GM23338 (cell line): ENCODE data around the gene PCBP2. TPM values are rescaled to one million over a fixed set of nuclear protein-coding genes. Genes with fewer than 3 reads are reported as not detected.

ENCODE experiments used
- ATAC-seq: fragments of 200-7000 bp; cut with Tn5 transposase; 3 replicates; pipeline ENCODE4 v1.9.1; 2020
- DNase-seq: peaks from one replicate; pipeline ENCODE4 v3.0.0-alpha.2; 2015; ENCODE audit warnings: low spot score
- H2AFZ ChIP-seq: fragments of 200-600 bp; sonication (generic); 2 replicates; pipeline ENCODE4 v1.8.0; 2016; ENCODE audit warnings: antibody characterized with exemption, mild to moderate bottlenecking, moderate library complexity
- H3F3A ChIP-seq: fragments of 200-600 bp; sonication (generic); replicated peaks from 2 replicates; pipeline ENCODE4 v1.8.0; 2017; ENCODE audit warnings: antibody characterized with exemption, mixed run types, low read depth
- H3K27ac ChIP-seq: fragments of 200-600 bp; sonication (generic); 2 replicates; pipeline ENCODE4 v1.6.1; 2016; ENCODE audit warnings: low read depth
- H3K27me3 ChIP-seq: fragments of 200-600 bp; sonication (generic); 2 replicates; pipeline ENCODE4 v1.8.0; 2016; ENCODE audit warnings: mild to moderate bottlenecking, mixed run types, moderate library complexity; ENCODE audit not compliant: insufficient read depth
- H3K36me3 ChIP-seq: fragments of 200-600 bp; sonication (generic); 2 replicates; pipeline ENCODE4 v1.8.0; 2016; ENCODE audit warnings: mild to moderate bottlenecking; ENCODE audit not compliant: insufficient read depth
- H3K4me1 ChIP-seq: fragments of 200-600 bp; sonication (generic); 2 replicates; pipeline ENCODE4 v1.8.0; 2016; ENCODE audit warnings: mild to moderate bottlenecking, moderate library complexity; ENCODE audit not compliant: insufficient read depth
- H3K4me2 ChIP-seq: fragments of 200-600 bp; sonication (generic); 2 replicates; pipeline ENCODE4 v1.7.1; 2017; ENCODE audit warnings: mixed run types
- H3K4me3 ChIP-seq: fragments of 200-600 bp; sonication (generic); 2 replicates; pipeline ENCODE4 v1.6.1; 2016; ENCODE audit warnings: mixed run types
- H3K79me2 ChIP-seq: fragments of 200-600 bp; sonication (generic); replicated peaks from 2 replicates; pipeline ENCODE4 v1.8.0; 2017; ENCODE audit warnings: mild to moderate bottlenecking; ENCODE audit not compliant: insufficient read depth
- H3K9me2 ChIP-seq: fragments of 200-600 bp; sonication (generic); 2 replicates; pipeline ENCODE4 v1.8.0; 2017; ENCODE audit not compliant: insufficient read depth
- H4K20me1 ChIP-seq: fragments of 200-600 bp; sonication (generic); replicated peaks from 2 replicates; pipeline ENCODE4 v1.8.0; 2017; ENCODE audit warnings: mild to moderate bottlenecking; ENCODE audit not compliant: insufficient read depth
- H3K27ac Mint-ChIP-seq: 2 replicates; pipeline ENCODE4 v1.8.0; 2020; ENCODE audit warnings: inconsistent platforms, mild to moderate bottlenecking, moderate library complexity, mixed read lengths
- H3K27me3 Mint-ChIP-seq: 3 replicates; pipeline ENCODE4 v1.8.0; 2022; ENCODE audit warnings: low read depth, mild to moderate bottlenecking, moderate library complexity, mixed read lengths, inconsistent platforms; ENCODE audit not compliant: insufficient read depth, poor library complexity
- H3K36me3 Mint-ChIP-seq: 3 replicates; pipeline ENCODE4 v1.8.0; 2021; ENCODE audit warnings: low read depth, mild to moderate bottlenecking, inconsistent platforms, moderate library complexity, mixed read lengths
- H3K4me1 Mint-ChIP-seq: 3 replicates; pipeline ENCODE4 v1.8.0; 2020; ENCODE audit warnings: mild to moderate bottlenecking, inconsistent platforms, mixed read lengths
- H3K4me3 Mint-ChIP-seq: 3 replicates; pipeline ENCODE4 v1.8.0; 2021; ENCODE audit warnings: moderate library complexity, mild to moderate bottlenecking, inconsistent platforms, mixed read lengths
- H3K9me3 Mint-ChIP-seq: 3 replicates; pipeline ENCODE4 v1.8.0; 2020; ENCODE audit warnings: moderate library complexity, mild to moderate bottlenecking, inconsistent platforms, mixed read lengths
- ETS1 ChIP-seq: IDR thresholded peaks from 2 replicates; pipeline ENCODE4 v1.6.1; 2016; ENCODE audit warnings: antibody characterized with exemption
- JUNB ChIP-seq: IDR thresholded peaks from one replicate; pipeline ENCODE4 v1.6.1; 2016; ENCODE audit warnings: antibody characterized with exemption; ENCODE audit not compliant: unreplicated experiment
- NANOG ChIP-seq: IDR thresholded peaks from 2 replicates; pipeline ENCODE4 v1.6.1; 2016; ENCODE audit warnings: antibody characterized with exemption, borderline replicate concordance
- POLR2AphosphoS5 ChIP-seq: IDR thresholded peaks from 2 replicates; pipeline ENCODE4 v1.6.1; 2016; ENCODE audit warnings: antibody characterized with exemption, low read depth
- STAT1 ChIP-seq: IDR thresholded peaks from one replicate; pipeline ENCODE4 v1.6.1; 2016; ENCODE audit warnings: antibody characterized with exemption; ENCODE audit not compliant: unreplicated experiment
- ZNF114 ChIP-seq: fragments of 250-450 bp; sonication (Bioruptor Pico); IDR thresholded peaks from 2 replicates; pipeline ENCODE4 v1.5.0; 2020; ENCODE audit warnings: mild to moderate bottlenecking, moderate library complexity
- ZNF331 ChIP-seq: fragments of 250-450 bp; sonication (Bioruptor Pico); IDR thresholded peaks from 2 replicates; pipeline ENCODE4 v1.5.0; 2020; ENCODE audit warnings: low read depth, mild to moderate bottlenecking, moderate library complexity
- polyA plus RNA-seq: library from polyadenylated mRNA; unstranded; fragments of >200 nt; fragmentation: Nextera tagmentation; extraction: Ambion mirVana; gene quantifications from 2 replicates; pipeline ENCODE4 v1.2.1, GENCODE V29; 2016
- total RNA-seq: library from RNA; depleted of rRNA; stranded (reverse); fragments of >200 nt; shearing (Covaris generic); gene quantifications from 2 replicates; pipeline ENCODE4 v1.2.3, GENCODE V29; 2014
- TF ChIP-seq, protein P1 (sequence below): IDR thresholded peaks from one replicate; pipeline ENCODE4 v1.6.1; 2018; ENCODE audit warnings: antibody characterized with exemption; ENCODE audit not compliant: unreplicated experiment

The PCBP2 gene
- total and polyA plus RNA-seq, 2 experiments from 2014 or later: 397 to 676 TPM

DNA sequence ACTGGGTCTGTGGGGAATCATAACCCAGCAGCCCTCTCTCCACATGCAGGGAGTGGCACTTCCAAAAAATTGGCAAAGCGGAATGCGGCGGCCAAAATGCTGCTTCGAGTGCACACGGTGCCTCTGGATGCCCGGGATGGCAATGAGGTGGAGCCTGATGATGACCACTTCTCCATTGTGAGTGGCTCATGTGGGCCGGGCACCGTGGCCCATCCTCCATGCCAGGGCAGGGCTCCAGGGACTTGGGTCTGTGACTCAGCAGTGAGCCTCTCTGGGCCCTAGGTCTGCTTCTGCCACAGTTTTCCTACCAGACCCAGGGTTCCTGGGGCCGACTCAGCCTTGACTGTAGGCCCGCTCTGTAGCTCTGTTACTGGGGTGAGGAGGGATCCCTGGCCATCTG is 53.2 kb downstream of the PCBP2 start:
- ATAC-seq (no peak), DNase-seq (no peak)
- Mint-ChIP-seq H3K27me3 (peaks cover 17% of the 10 kb centered on the region), H3K36me3 (peaks cover 35% of the 10 kb centered on the region), H3K4me3 (no peak overlapping the region; the same call in 2 of the 3 replicates), H3K27ac (peak overlapping the region; percentile 27; the same call in 1 of the 2 replicates), H3K9me3 (no peaks in the 10 kb centered on the region; the same call in 2 of the 3 replicates), H3K4me1 (peaks cover 16% of the 10 kb centered on the region)
- no peak for TF ChIP-seq ZNF331 (CRISPR knock-in tag)
- no peaks in the 10 kb centered on the region; the same call in 1 of the 2 replicates for H3K36me3 ChIP-seq
- no peak overlapping the region for H2AFZ ChIP-seq
- peaks cover 6% of the 10 kb centered on the region for H3F3A ChIP-seq
- H3K79me2 ChIP-seq: peaks cover 12% of the 10 kb centered on the region
- peaks cover 10% of the 10 kb centered on the region for H3K4me1 ChIP-seq
- no peaks in the 10 kb centered on the region for H3K9me2 ChIP-seq
- no peaks in the 10 kb centered on the region for H3K27me3 ChIP-seq
- H4K20me1 ChIP-seq: no peaks in the 10 kb centered on the region
- H3K27ac ChIP-seq: no peak overlapping the region
- H3K4me3 ChIP-seq: no peak overlapping the region
- no peak overlapping the region for H3K4me2 ChIP-seq

DNA sequence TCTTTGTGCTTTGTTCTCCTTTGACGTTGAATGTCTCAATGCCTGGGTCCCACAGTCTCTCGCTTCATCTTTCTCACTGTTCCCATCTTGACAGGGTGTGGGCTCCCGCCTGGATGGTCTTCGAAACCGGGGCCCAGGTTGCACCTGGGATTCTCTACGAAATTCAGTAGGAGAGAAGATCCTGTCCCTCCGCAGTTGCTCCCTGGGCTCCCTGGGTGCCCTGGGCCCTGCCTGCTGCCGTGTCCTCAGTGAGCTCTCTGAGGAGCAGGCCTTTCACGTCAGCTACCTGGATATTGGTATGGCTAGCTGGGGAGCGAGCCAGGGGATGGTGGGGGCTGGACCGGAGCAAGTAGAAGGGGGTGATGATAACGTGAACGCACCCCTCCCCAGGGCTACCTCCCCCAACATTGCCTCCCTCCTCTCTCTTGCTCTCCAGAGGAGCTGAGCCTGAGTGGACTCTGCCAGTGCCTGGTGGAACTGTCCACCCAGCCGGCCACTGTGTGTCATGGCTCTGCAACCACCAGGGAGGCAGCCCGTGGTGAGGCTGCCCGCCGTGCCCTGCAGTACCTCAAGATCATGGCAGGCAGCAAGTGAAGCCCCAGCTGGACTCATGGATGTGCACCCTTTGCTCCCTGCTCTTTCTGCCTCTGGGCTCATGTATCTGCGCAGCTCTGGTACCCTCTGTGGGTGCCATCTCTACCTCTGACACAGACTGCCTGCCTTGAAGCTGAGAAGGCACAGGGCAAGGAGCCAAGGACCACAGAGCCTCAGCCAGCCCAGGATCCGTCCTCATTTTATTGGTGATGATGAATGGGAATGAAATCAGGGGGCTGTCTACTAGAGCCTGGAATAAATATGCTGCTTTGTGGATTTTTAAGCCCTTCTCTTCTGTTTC is 53.9 kb downstream of the PCBP2 start:
- Histone ChIP-seq H3K4me1 (peaks cover 8% of the 10 kb centered on the region), H2AFZ (no peak overlapping the region), H3K9me2 (no peaks in the 10 kb centered on the region), H3K4me2 (no peak overlapping the region), H3K27ac (no peak overlapping the region), H3F3A (peaks cover 4% of the 10 kb centered on the region; the same call in 1 of the 2 replicates), H3K79me2 (peaks cover 12% of the 10 kb centered on the region), H3K4me3 (no peak overlapping the region), H3K27me3 (no peaks in the 10 kb centered on the region), H3K36me3 (no peaks in the 10 kb centered on the region; the same call in 1 of the 2 replicates), H4K20me1 (no peaks in the 10 kb centered on the region)
- no peak for TF ChIP-seq NANOG
- no peak for TF ChIP-seq ETS1
- TF ChIP-seq STAT1: no peak
- TF ChIP-seq ZNF114 (CRISPR knock-in tag): no peak
- TF ChIP-seq JUNB: no peak
- no peak overlapping the region for H3K27ac Mint-ChIP-seq
- no peak overlapping the region for H3K4me3 Mint-ChIP-seq
- ATAC-seq (no peak), DNase-seq (no peak)
- peaks cover 15% of the 10 kb centered on the region for H3K4me1 Mint-ChIP-seq
- peaks cover 17% of the 10 kb centered on the region for H3K27me3 Mint-ChIP-seq
- no peaks in the 10 kb centered on the region; the same call in 2 of the 3 replicates for H3K9me3 Mint-ChIP-seq
- peaks cover 35% of the 10 kb centered on the region for H3K36me3 Mint-ChIP-seq

DNA sequence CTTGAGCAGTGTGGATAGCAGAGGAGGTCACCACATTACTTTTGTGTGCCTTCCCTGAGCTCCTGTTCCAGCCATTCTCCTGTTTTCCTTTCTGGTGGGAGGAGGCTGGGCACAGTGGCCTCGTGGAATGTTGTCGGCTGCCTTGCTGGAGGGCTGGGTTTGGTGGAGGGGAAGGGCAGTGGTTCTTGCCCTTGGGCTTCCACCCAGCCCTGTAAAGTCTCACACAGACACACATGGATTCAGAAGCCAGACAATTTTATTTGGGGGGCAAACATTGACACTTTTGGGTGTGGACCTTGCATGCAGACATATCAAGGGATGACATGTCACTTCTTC is 54.5 kb downstream of the PCBP2 start:
- H3K4me1 ChIP-seq: peaks cover 8% of the 10 kb centered on the region
- no peak overlapping the region for H3K27ac ChIP-seq
- peaks cover 12% of the 10 kb centered on the region for H3K79me2 ChIP-seq
- no peaks in the 10 kb centered on the region for H3K9me2 ChIP-seq
- no peak for ATAC-seq
- no peaks in the 10 kb centered on the region for H3K27me3 ChIP-seq
- H3K9me3 Mint-ChIP-seq: no peaks in the 10 kb centered on the region; the same call in 2 of the 3 replicates
- H3K4me2 ChIP-seq: no peak overlapping the region
- no peak overlapping the region for H2AFZ ChIP-seq
- no peaks in the 10 kb centered on the region for H4K20me1 ChIP-seq
- H3K4me3 ChIP-seq: no peak overlapping the region
- peaks cover 15% of the 10 kb centered on the region for H3K4me1 Mint-ChIP-seq
- peaks cover 35% of the 10 kb centered on the region for H3K36me3 Mint-ChIP-seq
- H3K36me3 ChIP-seq: no peaks in the 10 kb centered on the region; the same call in 1 of the 2 replicates
- no peak for DNase-seq
- H3K27ac Mint-ChIP-seq: no peak overlapping the region
- H3K27me3 Mint-ChIP-seq: peaks cover 15% of the 10 kb centered on the region
- peaks cover 4% of the 10 kb centered on the region; the same call in 1 of the 2 replicates for H3F3A ChIP-seq
- no peak overlapping the region for H3K4me3 Mint-ChIP-seq
- no peak for TF ChIP-seq ZNF114 (CRISPR knock-in tag)
- TF ChIP-seq ETS1: no peak
- no peak for TF ChIP-seq NANOG
- no peak for TF ChIP-seq JUNB
- TF ChIP-seq, protein P1, sequence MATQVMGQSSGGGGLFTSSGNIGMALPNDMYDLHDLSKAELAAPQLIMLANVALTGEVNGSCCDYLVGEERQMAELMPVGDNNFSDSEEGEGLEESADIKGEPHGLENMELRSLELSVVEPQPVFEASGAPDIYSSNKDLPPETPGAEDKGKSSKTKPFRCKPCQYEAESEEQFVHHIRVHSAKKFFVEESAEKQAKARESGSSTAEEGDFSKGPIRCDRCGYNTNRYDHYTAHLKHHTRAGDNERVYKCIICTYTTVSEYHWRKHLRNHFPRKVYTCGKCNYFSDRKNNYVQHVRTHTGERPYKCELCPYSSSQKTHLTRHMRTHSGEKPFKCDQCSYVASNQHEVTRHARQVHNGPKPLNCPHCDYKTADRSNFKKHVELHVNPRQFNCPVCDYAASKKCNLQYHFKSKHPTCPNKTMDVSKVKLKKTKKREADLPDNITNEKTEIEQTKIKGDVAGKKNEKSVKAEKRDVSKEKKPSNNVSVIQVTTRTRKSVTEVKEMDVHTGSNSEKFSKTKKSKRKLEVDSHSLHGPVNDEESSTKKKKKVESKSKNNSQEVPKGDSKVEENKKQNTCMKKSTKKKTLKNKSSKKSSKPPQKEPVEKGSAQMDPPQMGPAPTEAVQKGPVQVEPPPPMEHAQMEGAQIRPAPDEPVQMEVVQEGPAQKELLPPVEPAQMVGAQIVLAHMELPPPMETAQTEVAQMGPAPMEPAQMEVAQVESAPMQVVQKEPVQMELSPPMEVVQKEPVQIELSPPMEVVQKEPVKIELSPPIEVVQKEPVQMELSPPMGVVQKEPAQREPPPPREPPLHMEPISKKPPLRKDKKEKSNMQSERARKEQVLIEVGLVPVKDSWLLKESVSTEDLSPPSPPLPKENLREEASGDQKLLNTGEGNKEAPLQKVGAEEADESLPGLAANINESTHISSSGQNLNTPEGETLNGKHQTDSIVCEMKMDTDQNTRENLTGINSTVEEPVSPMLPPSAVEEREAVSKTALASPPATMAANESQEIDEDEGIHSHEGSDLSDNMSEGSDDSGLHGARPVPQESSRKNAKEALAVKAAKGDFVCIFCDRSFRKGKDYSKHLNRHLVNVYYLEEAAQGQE: no peak
- no peak for TF ChIP-seq STAT1
- no peak for TF ChIP-seq POLR2AphosphoS5
